ENCODE data around the gene DLG2. TPM values are rescaled to one million over a fixed set of nuclear protein-coding genes. Genes with fewer than 3 reads are reported as not detected.
"Not testable (repeated sequence)": the region's sequence is repeated elsewhere in the genome, so short reads cannot be mapped to it uniquely, and the experiment has no call there.

DLG2 gene
- total RNA-seq, 4 donors from 2014 or later, result 11.0 to 34.2 (median 19.8) TPM

- no peaks in the 10 kb centered on the region for H3K36me3 ChIP-seq
- H3K27me3 ChIP-seq, result no peaks in the 10 kb centered on the region
- TF ChIP-seq EP300 (IDR thresholded peaks at IDR 0.05), result no peak
- TF ChIP-seq POLR2A (IDR thresholded peaks at IDR 0.05), result no peak
- no peak for TF ChIP-seq POLR2AphosphoS5 (IDR thresholded peaks at IDR 0.05)
- TF ChIP-seq CTCF (IDR thresholded peaks at IDR 0.05), result no peak
- WGBS, 2 donors (ENCODE audit: low coverage in 1 of 2), result 75 to 84% methylated on average over 2 to 3 of the region's 3 CpGs
- no peak for ATAC-seq
- H3K4me3 ChIP-seq, result no peak overlapping the region
- H3K4me1 ChIP-seq, result peaks cover 0 to 11% (median 0%) of the 10 kb centered on the region in 3 donors
- H3K27ac ChIP-seq, result no peak overlapping the region
- no peaks in the 10 kb centered on the region for H3K9me3 ChIP-seq
Measured at GRCh38 chr11:85620256-85620655, 6.9 kb downstream of the DLG2 start.

- H3K9me3 ChIP-seq, result no peaks in the 10 kb centered on the region
- 96% methylated on average over 4 of the region's 6 CpGs; no CpG with 5 or more reads in 1 of the 2 donors for WGBS, 2 donors (ENCODE audit: low coverage in 1 of 2)
- no peak overlapping the region for H3K27ac ChIP-seq
- H3K4me1 ChIP-seq, result peaks cover 0 to 4% (median 0%) of the 10 kb centered on the region in 3 donors
- no peaks in the 10 kb centered on the region for H3K27me3 ChIP-seq
- H3K4me3 ChIP-seq, result no peak overlapping the region
- ATAC-seq, result no peak
- TF ChIP-seq EP300 (IDR thresholded peaks at IDR 0.05) (no peak), POLR2A (IDR thresholded peaks at IDR 0.05) (no peak), POLR2AphosphoS5 (IDR thresholded peaks at IDR 0.05) (no peak), CTCF (IDR thresholded peaks at IDR 0.05) (no peak)
- H3K36me3 ChIP-seq, result no peaks in the 10 kb centered on the region
Measured at GRCh38 chr11:85619499-85619898, 7.6 kb downstream of the DLG2 start.

GRCh38 chr11:85611643-85612042 is 15.5 kb downstream of the DLG2 start:
- H3K4me1 ChIP-seq, H3K9me3 ChIP-seq, H3K36me3 ChIP-seq, ATAC-seq, H3K27me3 ChIP-seq, H3K27ac ChIP-seq, H3K4me3 ChIP-seq: not testable (repeated sequence)
- 79 to 100% methylated on average over 1 to 2 of the region's 2 CpGs for WGBS, 2 donors (ENCODE audit: low coverage in 1 of 2)

- H3K4me1 ChIP-seq, H3K36me3 ChIP-seq, H3K4me3 ChIP-seq, H3K27ac ChIP-seq, H3K9me3 ChIP-seq, H3K27me3 ChIP-seq, ATAC-seq: not testable (repeated sequence)
- WGBS, 2 donors (ENCODE audit: low coverage in 1 of 2), result 69 to 89% methylated on average over 2 of the region's 2 CpGs
Measured at GRCh38 chr11:85609286-85609685, 17.9 kb downstream of the DLG2 start.

GRCh38 chr11:85608621-85609020 is 18.5 kb downstream of the DLG2 start:
- not testable (repeated sequence) for H3K4me3 ChIP-seq, H3K27ac ChIP-seq, H3K4me1 ChIP-seq, H3K9me3 ChIP-seq, H3K36me3 ChIP-seq, ATAC-seq, H3K27me3 ChIP-seq

GRCh38 chr11:85606237-85606636 is 20.9 kb downstream of the DLG2 start:
- not testable (repeated sequence) for H3K27ac ChIP-seq, H3K36me3 ChIP-seq, H3K27me3 ChIP-seq, H3K4me3 ChIP-seq, H3K9me3 ChIP-seq, H3K4me1 ChIP-seq, ATAC-seq
- WGBS, 2 donors (ENCODE audit: low coverage in 1 of 2), result 90 to 95% methylated on average over 3 of the region's 3 CpGs

- Histone ChIP-seq H3K4me1 (no peaks in the 10 kb centered on the region), H3K27ac (no peak overlapping the region), H3K27me3 (no peaks in the 10 kb centered on the region), H3K36me3 (no peaks in the 10 kb centered on the region), H3K4me3 (no peak overlapping the region), H3K9me3 (no peaks in the 10 kb centered on the region)
- ATAC-seq, result no peak
- WGBS, 2 donors (ENCODE audit: low coverage in 1 of 2), result 92 to 97% methylated on average over 3 to 4 of the region's 4 CpGs
- no peak for TF ChIP-seq CTCF (IDR thresholded peaks at IDR 0.05)
- no peak for TF ChIP-seq POLR2AphosphoS5 (IDR thresholded peaks at IDR 0.05)
- TF ChIP-seq POLR2A (IDR thresholded peaks at IDR 0.05), result no peak
- TF ChIP-seq EP300 (IDR thresholded peaks at IDR 0.05), result no peak
Measured at GRCh38 chr11:85603220-85603619, 23.9 kb downstream of the DLG2 start.
